Liver (tissue), 9 donors: ENCODE measurements around the gene DGKH. TPM values are rescaled to one million over a fixed set of nuclear protein-coding genes. Genes with fewer than 3 reads are reported as not detected.

ENCODE experiments used
- DNase-seq: peaks from one replicate; pipeline ENCODE4 v3.0.0-alpha.2; 2017; ENCODE audit warnings: low spot score
- H3K27ac ChIP-seq, 2 donors: one replicate each; pipeline ENCODE4 v1.7.0; 2013; ENCODE audit warnings: inconsistent platforms in 2 of 2, low read length in 2 of 2, control low read depth in 1 of 2, low read depth in 1 of 2, mild to moderate bottlenecking in 1 of 2
- H3K27me3 ChIP-seq, 4 donors: one replicate each; pipeline versions ENCODE4 v1.6.1 to v1.7.0; 2013; ENCODE audit warnings: low read length in 3 of 4, inconsistent platforms in 1 of 4, mild to moderate bottlenecking in 1 of 4, moderate library complexity in 1 of 4; ENCODE audit not compliant: control insufficient read depth in 4 of 4, insufficient read depth in 4 of 4
- H3K36me3 ChIP-seq, 4 donors: one replicate each; pipeline versions ENCODE4 v1.6.1 to v1.7.0; 2013; ENCODE audit warnings: low read length in 3 of 4, mild to moderate bottlenecking in 3 of 4, low read depth in 1 of 4, moderate library complexity in 1 of 4; ENCODE audit not compliant: control insufficient read depth in 4 of 4, insufficient read depth in 3 of 4
- H3K4me1 ChIP-seq, 4 donors: one replicate each; pipeline versions ENCODE4 v1.6.1 to v1.7.0; 2013; ENCODE audit warnings: low read length in 3 of 4, mild to moderate bottlenecking in 3 of 4, moderate library complexity in 1 of 4; ENCODE audit not compliant: control insufficient read depth in 4 of 4, insufficient read depth in 4 of 4
- H3K4me3 ChIP-seq, 3 donors: one replicate each; pipeline versions ENCODE4 v1.6.1 to v1.7.0; 2013; ENCODE audit warnings: low read length in 3 of 3, control low read depth in 1 of 3, low read depth in 1 of 3, mild to moderate bottlenecking in 1 of 3
- H3K9ac ChIP-seq, 2 donors: one replicate each; pipeline ENCODE4 v1.7.0; 2013; ENCODE audit warnings: low read length in 2 of 2, mild to moderate bottlenecking in 2 of 2, moderate library complexity in 2 of 2, control low read depth in 1 of 2, low read depth in 1 of 2
- H3K9me3 ChIP-seq, 4 donors: one replicate each; pipeline versions ENCODE4 v1.6.1 to v1.7.0; 2013; ENCODE audit warnings: low read length in 3 of 4; ENCODE audit not compliant: control insufficient read depth in 4 of 4
- CTCF ChIP-seq: fragments of 150-350 bp; IDR thresholded peaks from 2 replicates; pipeline ENCODE4 v1.5.1; 2017; ENCODE audit warnings: improper control_type of control experiment, low read depth, low read length; ENCODE audit not compliant: missing input control
- EGR1 ChIP-seq, 2 donors: IDR thresholded peaks; 2 replicates each; pipeline ENCODE4 v1.6.1; 2016 to 2018; ENCODE audit warnings: antibody characterized with exemption in 2 of 2, low read depth in 2 of 2
- FOXA2 ChIP-seq: IDR thresholded peaks from 2 replicates; pipeline ENCODE4 v1.6.1; 2016; ENCODE audit warnings: antibody characterized with exemption
- GABPA ChIP-seq, 2 donors: IDR thresholded peaks in 1 of 2; conservative IDR thresholded peaks in 1 of 2; 2 replicates each; pipeline ENCODE4 v1.6.1; 2016; ENCODE audit warnings: antibody characterized with exemption in 2 of 2, mild to moderate bottlenecking in 1 of 2, moderate library complexity in 1 of 2
- HNF4G ChIP-seq: IDR thresholded peaks from 2 replicates; pipeline ENCODE4 v1.6.1; 2016; ENCODE audit warnings: antibody characterized with exemption
- NR2F2 ChIP-seq: IDR thresholded peaks from 2 replicates; pipeline ENCODE4 v1.6.1; 2016; ENCODE audit warnings: antibody characterized with exemption
- RAD21 ChIP-seq, 2 donors: IDR thresholded peaks; 2 replicates each; pipeline ENCODE4 v1.6.1; 2016; ENCODE audit warnings: antibody characterized with exemption in 2 of 2, mild to moderate bottlenecking in 2 of 2
- REST ChIP-seq: IDR thresholded peaks from 2 replicates; pipeline ENCODE4 v1.6.1; 2016; ENCODE audit warnings: antibody characterized with exemption, mild to moderate bottlenecking
- SP1 ChIP-seq: IDR thresholded peaks from 2 replicates; pipeline ENCODE4 v1.6.1; 2018; ENCODE audit warnings: antibody characterized with exemption, mild to moderate bottlenecking
- TAF1 ChIP-seq: conservative IDR thresholded peaks from 2 replicates; pipeline ENCODE4 v1.6.1; 2016; ENCODE audit warnings: antibody characterized with exemption, mild to moderate bottlenecking
- YY1 ChIP-seq: IDR thresholded peaks from 2 replicates; pipeline ENCODE4 v1.6.1; 2016; ENCODE audit warnings: antibody characterized with exemption, mild to moderate bottlenecking
- ZBTB33 ChIP-seq: IDR thresholded peaks from 2 replicates; pipeline ENCODE4 v1.6.1; 2016; ENCODE audit warnings: antibody characterized with exemption
- WGBS: extraction: QIAGEN DNeasy Blood & Tissue Kit; methylation state at CpG from one replicate; pipeline ENCODE4 v1.1.7; 2013; 5-methylcytosine and 5-hydroxymethylcytosine counted together
- polyA plus RNA-seq, 2 donors: library from polyadenylated mRNA; stranded (reverse) in 1 of 2; unstranded in 1 of 2; fragments of 200-250 nt in 1 of 2; fragments of >200 nt in 1 of 2; fragmentation: Nextera tagmentation in 1 of 2; extraction: Ambion mirVana in 1 of 2; gene quantifications; one replicate each; pipeline versions ENCODE4 v1.2.1 to v1.2.3, GENCODE V29; 2013 to 2015
- total RNA-seq, 2 donors: library from RNA; depleted of rRNA; stranded (reverse); fragments of >200 nt; gene quantifications; one replicate each; pipeline ENCODE4 v1.2.3, GENCODE V29; 2014
- TF ChIP-seq, protein P1 (sequence below): IDR thresholded peaks from 2 replicates; pipeline ENCODE4 v1.6.1; 2016; ENCODE audit warnings: antibody characterized with exemption
- donor health status: healthy.
- donor health status: healthy.
- donor health status: healthy.
- donor health status: healthy.
- donor health status: healthy.

DGKH gene
- total and polyA plus RNA-seq, 4 donors = 0.25 to 3.7 (median 0.97) TPM

DNA sequence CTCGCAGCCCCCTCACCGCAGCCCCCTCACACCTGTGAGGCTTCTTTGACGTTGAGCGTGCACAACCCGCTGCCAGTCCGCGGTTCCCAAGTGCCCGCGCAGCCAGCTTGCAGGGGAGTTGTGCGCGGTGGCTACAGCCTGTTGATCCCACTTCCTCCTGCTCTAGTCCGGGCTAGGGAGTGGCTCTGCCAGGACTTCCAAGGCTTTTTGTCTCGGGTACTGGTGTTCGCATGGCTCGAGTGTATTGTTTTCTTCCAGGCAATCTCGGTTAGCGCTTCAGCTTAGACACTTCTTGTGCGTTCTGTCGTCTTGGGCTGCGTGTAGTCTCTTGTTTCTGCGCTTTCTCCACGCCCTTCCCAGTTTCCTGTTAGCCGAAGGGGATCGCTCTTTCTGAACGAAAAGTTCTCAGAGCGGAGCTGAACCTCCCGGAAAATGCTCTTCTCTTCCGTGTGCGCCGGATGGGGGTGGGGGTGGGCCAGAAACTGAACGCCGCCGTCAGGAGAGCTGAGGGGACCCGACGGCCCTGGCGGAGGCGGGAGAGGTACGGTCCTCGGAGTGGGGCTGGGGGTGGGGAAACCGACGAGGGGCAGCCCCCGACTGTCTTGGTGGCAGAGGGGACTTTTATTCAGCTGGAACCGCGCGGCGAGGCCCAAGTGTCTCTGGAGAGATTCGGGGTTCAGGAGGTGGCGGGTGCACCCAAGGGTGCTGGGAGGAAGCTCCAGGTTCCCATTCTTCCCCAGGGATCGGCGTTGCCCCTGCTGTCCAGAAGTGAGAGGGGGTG lies 697 bp upstream of the DGKH start:
- H3K27me3 ChIP-seq = no peaks in the 10 kb centered on the region
- peak overlapping the region; percentile 79 to 86 for H3K27ac ChIP-seq
- no peaks in the 10 kb centered on the region for H3K9me3 ChIP-seq
- no peaks in the 10 kb centered on the region for H3K36me3 ChIP-seq
- DNase-seq = no peak
- H3K4me1 ChIP-seq = peaks cover 0 to 21% (median 11%) of the 10 kb centered on the region in 4 donors
- peak; percentile 9 for TF ChIP-seq SP1
- TF ChIP-seq, protein P1, sequence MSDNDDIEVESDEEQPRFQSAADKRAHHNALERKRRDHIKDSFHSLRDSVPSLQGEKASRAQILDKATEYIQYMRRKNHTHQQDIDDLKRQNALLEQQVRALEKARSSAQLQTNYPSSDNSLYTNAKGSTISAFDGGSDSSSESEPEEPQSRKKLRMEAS = no peak
- peak in 1 of 2 donors; percentile 24 for TF ChIP-seq RAD21 (IDR thresholded peaks at IDR 0.05)
- no peak for TF ChIP-seq ZBTB33
- TF ChIP-seq TAF1 = no peak
- peak overlapping the region; percentile 57 for H3K9ac ChIP-seq
- H3K4me3 ChIP-seq = peak overlapping the region; percentile 82 to 91 (median 86)
- WGBS = 2% methylated on average over 50 of the region's 50 CpGs

- Histone ChIP-seq H3K36me3 (no peaks in the 10 kb centered on the region), H3K4me1 (peaks cover 0 to 21% (median 11%) of the 10 kb centered on the region in 4 donors), H3K9ac (peak overlapping the region in 1 of 2 donors; percentile 71), H3K4me3 (peak overlapping the region; percentile 91), H3K9me3 (no peaks in the 10 kb centered on the region), H3K27me3 (no peaks in the 10 kb centered on the region), H3K27ac (peak overlapping the region; percentile 79 to 86)
- WGBS = 1% methylated on average over 91 of the region's 91 CpGs
- peak; percentile 78 for DNase-seq
- no peak for TF ChIP-seq YY1
- TF ChIP-seq ZBTB33 = no peak
- no peak for TF ChIP-seq HNF4G
- TF ChIP-seq FOXA2 = no peak
- TF ChIP-seq TAF1 = no peak
- TF ChIP-seq REST = no peak
- TF ChIP-seq EGR1 (IDR thresholded peaks at IDR 0.05; ENCODE audit: low read depth in 2 of 2) = no peak
- no peak for TF ChIP-seq NR2F2
- TF ChIP-seq, protein P1 = no peak
- peak in 1 of 2 donors; percentile 9 for TF ChIP-seq RAD21 (IDR thresholded peaks at IDR 0.05)
- TF ChIP-seq CTCF = peak; percentile 5
- no peak for TF ChIP-seq GABPA (IDR thresholded peaks at IDR 0.05 in 1 of 2, conservative IDR thresholded peaks at IDR 0.05 in 1 of 2)
Observed at GRCh38 chr13:42048684-42049453, 421 bp downstream of the DGKH start.
